Measurements from ENCODE around the gene ABHD15.

ABHD15 gene

DNA sequence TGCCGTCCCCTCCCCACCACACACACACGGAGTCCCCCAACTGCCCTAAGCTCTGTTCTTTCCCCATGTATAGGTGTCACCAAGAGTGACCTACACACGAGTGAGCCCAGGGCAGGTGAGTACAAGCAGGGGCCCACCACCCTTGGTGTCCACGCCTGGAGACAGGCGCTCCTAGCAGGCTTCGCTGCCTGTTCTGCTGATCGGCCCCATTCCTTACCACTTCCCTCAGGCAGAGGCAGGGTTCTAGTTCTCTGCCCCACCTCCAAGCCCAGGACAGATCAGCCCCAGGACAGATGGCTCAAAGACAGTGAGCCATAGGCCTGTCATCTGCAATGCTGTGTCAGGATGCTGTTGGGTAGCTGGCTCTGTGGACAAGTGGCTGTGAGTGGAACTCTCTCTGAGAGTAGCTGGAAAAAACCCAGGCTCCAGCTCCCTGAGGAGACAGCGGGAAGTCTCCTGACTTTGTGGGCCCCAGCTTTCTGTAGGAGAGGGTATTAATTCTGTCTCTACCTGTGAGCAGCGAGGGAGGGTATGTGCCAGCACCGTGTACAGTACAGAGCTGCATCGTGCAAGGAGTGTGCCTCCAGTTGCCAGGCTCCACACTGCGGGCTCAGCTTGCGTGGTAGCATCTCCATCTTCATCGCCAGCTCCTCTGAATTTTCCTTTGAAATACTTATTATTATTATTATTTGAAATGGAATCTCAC, 2.6 kb upstream of the ABHD15 start:
- no peaks in the 10 kb centered on the region for H3K9me3 ChIP-seq (ENCODE audit: control insufficient read depth, low read depth, low read length)
- no peaks in the 10 kb centered on the region for H3K36me3 ChIP-seq (ENCODE audit: control insufficient read depth, low read depth, low read length)
- H3K4me3 ChIP-seq (ENCODE audit: low read length): peak overlapping the region; percentile 78
- H3K9ac ChIP-seq (ENCODE audit: low read length): peak overlapping the region; percentile 58
- H3K27me3 ChIP-seq (ENCODE audit: control insufficient read depth, insufficient read depth, low read length): peaks cover 57% of the 10 kb centered on the region
- H3K4me1 ChIP-seq (ENCODE audit: control insufficient read depth, low read depth, low read length): peaks cover 9% of the 10 kb centered on the region
- no peak overlapping the region for H3K27ac ChIP-seq (ENCODE audit: low read length)

- Histone ChIP-seq H3K36me3 (ENCODE audit: control insufficient read depth, low read depth, low read length) (no peaks in the 10 kb centered on the region), H3K9ac (ENCODE audit: low read length) (peak within 1 kb of the TSS; percentile 58), H3K4me3 (ENCODE audit: low read length) (peak within 1 kb of the TSS; percentile 78), H3K4me1 (ENCODE audit: control insufficient read depth, low read depth, low read length) (peaks cover 9% of the 10 kb centered on the region), H3K27ac (ENCODE audit: low read length) (no peak within 1 kb of the TSS), H3K9me3 (ENCODE audit: control insufficient read depth, low read depth, low read length) (no peaks in the 10 kb centered on the region), H3K27me3 (ENCODE audit: control insufficient read depth, insufficient read depth, low read length) (peaks cover 63% of the 10 kb centered on the region)
These were observed 1.8 kb upstream of the ABHD15 start, which contains the start of gene TP53I13 for GRCh38 chr17:29568331-29569244. Gene TP53I13, plus strand, starts transcription at chr17:29568701. Its CDS starts 58 bp downstream, at chr17:29568759.

GRCh38 chr17:29567554-29568330, 905 bp upstream of the ABHD15 start:
- H3K27ac ChIP-seq (ENCODE audit: low read length): no peak overlapping the region
- H3K27me3 ChIP-seq (ENCODE audit: control insufficient read depth, insufficient read depth, low read length): peaks cover 63% of the 10 kb centered on the region
- H3K9ac ChIP-seq (ENCODE audit: low read length): peak overlapping the region; percentile 48
- peak overlapping the region; percentile 75 for H3K4me3 ChIP-seq (ENCODE audit: low read length)
- H3K36me3 ChIP-seq (ENCODE audit: control insufficient read depth, low read depth, low read length): no peaks in the 10 kb centered on the region
- peaks cover 9% of the 10 kb centered on the region for H3K4me1 ChIP-seq (ENCODE audit: control insufficient read depth, low read depth, low read length)
- H3K9me3 ChIP-seq (ENCODE audit: control insufficient read depth, low read depth, low read length): no peaks in the 10 kb centered on the region

GRCh38 chr17:29567304-29567553, 392 bp upstream of the ABHD15 start:
- Histone ChIP-seq H3K36me3 (ENCODE audit: control insufficient read depth, low read depth, low read length) (no peaks in the 10 kb centered on the region), H3K4me3 (ENCODE audit: low read length) (peak overlapping the region; percentile 75), H3K27me3 (ENCODE audit: control insufficient read depth, insufficient read depth, low read length) (peaks cover 61% of the 10 kb centered on the region), H3K27ac (ENCODE audit: low read length) (no peak overlapping the region), H3K9me3 (ENCODE audit: control insufficient read depth, low read depth, low read length) (no peaks in the 10 kb centered on the region), H3K9ac (ENCODE audit: low read length) (no peak overlapping the region), H3K4me1 (ENCODE audit: control insufficient read depth, low read depth, low read length) (peaks cover 9% of the 10 kb centered on the region)

DNA sequence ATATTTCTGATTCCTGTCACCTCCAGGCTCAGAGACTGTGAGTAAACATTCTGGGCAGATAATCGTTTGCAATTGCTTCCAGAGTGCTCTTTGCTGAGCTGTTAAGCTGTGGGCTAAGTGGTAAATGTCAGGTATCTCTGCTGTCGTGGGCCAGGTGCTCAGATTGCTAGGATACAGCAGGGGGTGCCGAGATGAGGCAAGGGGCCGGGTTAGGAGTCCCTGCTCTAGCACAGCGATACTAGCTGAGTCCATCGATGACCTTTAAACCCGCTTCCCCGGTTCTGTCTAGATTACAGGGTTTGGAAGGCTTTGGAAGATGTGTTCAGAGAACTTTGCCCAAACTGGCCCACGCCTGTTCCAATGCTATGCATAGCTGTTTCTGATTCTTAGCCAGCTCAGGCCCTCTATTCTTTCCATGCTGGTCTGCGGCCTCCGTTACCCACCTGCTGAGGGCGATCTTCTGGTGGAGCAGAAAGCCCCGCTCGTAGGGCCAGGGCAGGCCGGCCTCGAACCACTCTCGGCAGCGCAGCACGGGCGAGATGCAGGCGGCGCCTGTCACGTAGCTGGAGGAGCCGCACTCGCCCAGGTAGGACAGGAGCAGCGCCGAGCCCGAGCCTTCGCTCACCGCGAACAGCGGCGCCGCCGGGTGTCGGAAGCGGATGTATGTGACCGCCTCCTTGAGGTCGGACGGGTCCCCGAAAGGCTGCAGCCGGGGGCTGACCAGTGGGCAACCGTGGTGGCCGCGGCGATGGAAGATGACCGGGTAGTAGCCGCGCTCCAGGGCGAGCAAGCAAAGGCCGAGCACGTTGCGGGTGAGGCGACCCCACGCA, 979 bp downstream of the ABHD15 start:
- peak overlapping the region; percentile 44 for H3K4me3 ChIP-seq (ENCODE audit: low read length)
- peaks cover 9% of the 10 kb centered on the region for H3K4me1 ChIP-seq (ENCODE audit: control insufficient read depth, low read depth, low read length)
- no peaks in the 10 kb centered on the region for H3K9me3 ChIP-seq (ENCODE audit: control insufficient read depth, low read depth, low read length)
- no peak overlapping the region for H3K27ac ChIP-seq (ENCODE audit: low read length)
- peaks cover 52% of the 10 kb centered on the region for H3K27me3 ChIP-seq (ENCODE audit: control insufficient read depth, insufficient read depth, low read length)
- H3K9ac ChIP-seq (ENCODE audit: low read length): no peak overlapping the region
- no peaks in the 10 kb centered on the region for H3K36me3 ChIP-seq (ENCODE audit: control insufficient read depth, low read depth, low read length)

DNA sequence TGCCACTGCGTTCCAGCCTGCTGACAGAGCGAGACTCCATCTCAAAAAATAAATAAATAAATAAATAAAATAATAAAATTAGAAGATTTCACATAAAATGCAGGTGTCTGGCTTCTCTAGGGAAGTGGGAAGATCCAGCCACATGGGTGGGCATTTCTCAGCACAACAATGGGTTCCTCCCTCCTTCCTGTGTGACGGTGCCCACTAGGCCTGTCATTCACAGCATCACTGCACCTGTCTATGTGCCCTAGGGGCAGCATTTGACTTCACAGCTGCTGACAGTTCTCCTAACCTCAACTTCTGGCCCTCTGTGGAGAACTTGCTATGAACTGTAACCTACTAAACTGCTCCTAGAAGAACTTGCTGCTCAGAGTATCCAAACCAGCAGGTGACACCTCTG, 3.0 kb downstream of the ABHD15 start:
- no peak overlapping the region for H3K4me3 ChIP-seq (ENCODE audit: low read length)
- H3K9me3 ChIP-seq (ENCODE audit: control insufficient read depth, low read depth, low read length): no peaks in the 10 kb centered on the region
- H3K36me3 ChIP-seq (ENCODE audit: control insufficient read depth, low read depth, low read length): no peaks in the 10 kb centered on the region
- H3K27ac ChIP-seq (ENCODE audit: low read length): no peak overlapping the region
- peaks cover 44% of the 10 kb centered on the region for H3K27me3 ChIP-seq (ENCODE audit: control insufficient read depth, insufficient read depth, low read length)
- peaks cover 6% of the 10 kb centered on the region for H3K4me1 ChIP-seq (ENCODE audit: control insufficient read depth, low read depth, low read length)
- H3K9ac ChIP-seq (ENCODE audit: low read length): no peak overlapping the region

DNA sequence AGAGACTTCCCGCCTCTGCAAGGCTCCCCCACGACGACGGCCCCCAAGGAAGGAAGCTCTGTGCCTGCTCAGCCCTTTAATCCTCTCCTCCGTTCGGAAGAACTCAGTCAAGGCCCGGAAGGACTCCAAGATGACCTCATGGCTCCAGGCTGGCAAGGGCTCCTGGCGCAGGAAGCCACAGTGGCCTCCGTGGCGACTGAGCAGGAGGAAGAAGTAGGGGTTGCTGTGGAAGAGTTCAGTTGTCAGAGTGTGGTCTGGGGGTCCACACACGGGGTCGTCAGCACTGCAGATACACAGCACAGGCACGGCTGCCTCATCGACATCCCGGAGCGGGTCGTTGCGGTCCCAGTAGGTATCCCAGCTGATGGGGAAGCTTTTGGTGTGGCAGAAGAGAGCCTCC, 4.2 kb downstream of the ABHD15 start:
- no peak overlapping the region for H3K9ac ChIP-seq (ENCODE audit: low read length)
- H3K4me3 ChIP-seq (ENCODE audit: low read length): no peak overlapping the region
- peaks cover 37% of the 10 kb centered on the region for H3K27me3 ChIP-seq (ENCODE audit: control insufficient read depth, insufficient read depth, low read length)
- H3K4me1 ChIP-seq (ENCODE audit: control insufficient read depth, low read depth, low read length): peaks cover 6% of the 10 kb centered on the region
- no peaks in the 10 kb centered on the region for H3K9me3 ChIP-seq (ENCODE audit: control insufficient read depth, low read depth, low read length)
- H3K27ac ChIP-seq (ENCODE audit: low read length): no peak overlapping the region
- no peaks in the 10 kb centered on the region for H3K36me3 ChIP-seq (ENCODE audit: control insufficient read depth, low read depth, low read length)

DNA sequence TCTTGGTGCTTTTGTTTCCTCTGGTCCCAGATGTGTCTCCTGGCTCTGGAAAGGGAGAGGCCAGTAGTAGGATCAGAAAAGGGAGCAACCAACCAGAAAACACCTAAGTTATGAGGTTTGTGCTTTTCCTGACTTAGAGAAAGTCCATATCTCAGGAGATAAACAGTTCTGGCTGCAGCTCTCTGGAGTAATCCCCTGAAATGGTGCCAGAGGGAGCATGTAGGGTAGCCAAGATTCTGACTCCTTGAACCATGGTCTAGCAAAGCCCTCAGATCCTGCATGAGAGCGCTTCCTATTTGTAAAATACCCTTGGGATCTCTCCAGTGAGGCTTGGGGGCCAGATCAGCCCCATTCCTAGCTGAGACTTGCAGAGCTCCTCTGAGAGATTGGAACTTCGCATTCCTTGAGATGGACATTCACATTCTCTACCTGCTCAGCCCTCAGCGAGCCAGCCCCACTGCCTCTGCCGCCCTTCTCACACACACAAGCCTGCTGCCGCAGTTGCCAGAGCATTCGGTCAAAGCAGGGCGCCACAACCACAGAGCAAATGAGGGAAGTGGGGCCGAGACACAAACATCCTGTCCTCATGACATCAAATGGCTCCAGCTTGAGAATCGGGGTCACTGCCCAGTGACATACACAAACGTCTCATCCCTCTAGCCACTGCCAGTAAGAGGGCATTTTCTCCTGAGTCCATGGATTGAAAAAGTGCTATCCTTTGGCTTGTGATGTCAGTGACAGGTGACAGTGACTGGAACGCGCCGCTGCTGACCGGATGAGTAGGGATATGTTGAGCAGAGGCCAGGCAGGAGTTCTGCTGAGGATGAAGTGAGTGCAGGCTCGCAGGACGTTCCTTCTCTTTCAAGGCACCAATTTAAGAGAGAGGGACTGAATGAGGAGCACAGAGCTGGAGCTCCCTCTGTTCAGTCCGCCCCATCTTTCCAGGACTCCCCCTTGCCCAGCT, 5.0 kb downstream of the ABHD15 start:
- Histone ChIP-seq H3K4me3 (ENCODE audit: low read length) (no peak overlapping the region), H3K4me1 (ENCODE audit: control insufficient read depth, low read depth, low read length) (peaks cover 6% of the 10 kb centered on the region), H3K36me3 (ENCODE audit: control insufficient read depth, low read depth, low read length) (no peaks in the 10 kb centered on the region), H3K27ac (ENCODE audit: low read length) (no peak overlapping the region), H3K9ac (ENCODE audit: low read length) (no peak overlapping the region), H3K27me3 (ENCODE audit: control insufficient read depth, insufficient read depth, low read length) (peaks cover 30% of the 10 kb centered on the region), H3K9me3 (ENCODE audit: control insufficient read depth, low read depth, low read length) (no peaks in the 10 kb centered on the region)

DNA sequence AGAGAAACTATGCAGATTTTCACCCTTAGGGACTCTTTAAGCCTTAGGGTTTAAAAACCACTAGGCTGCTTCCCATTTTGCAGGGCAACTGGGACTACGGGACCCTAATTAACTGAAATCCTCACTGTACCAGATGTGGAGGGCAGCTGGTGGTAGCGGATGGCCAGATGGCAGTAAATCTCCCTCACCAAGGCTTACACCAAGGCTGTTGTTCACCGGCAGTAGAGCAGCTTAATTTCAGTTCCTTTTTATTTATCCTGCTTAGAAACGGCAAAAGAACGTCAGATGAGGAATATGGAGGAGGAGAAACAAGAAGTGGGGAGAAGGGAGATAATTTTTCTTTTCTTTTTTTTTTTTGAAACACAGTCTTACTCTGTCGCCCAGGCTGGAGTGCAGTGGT, 6.5 kb downstream of the ABHD15 start:
- H3K27ac ChIP-seq (ENCODE audit: low read length): no peak overlapping the region

GRCh38 chr17:29559640-29560039, 7.2 kb downstream of the ABHD15 start:
- no peaks in the 10 kb centered on the region for H3K9me3 ChIP-seq (ENCODE audit: control insufficient read depth, low read depth, low read length)
- no peak overlapping the region for H3K4me3 ChIP-seq (ENCODE audit: low read length)
- H3K27ac ChIP-seq (ENCODE audit: low read length): no peak overlapping the region
- peaks cover 8% of the 10 kb centered on the region for H3K27me3 ChIP-seq (ENCODE audit: control insufficient read depth, insufficient read depth, low read length)
- no peaks in the 10 kb centered on the region for H3K36me3 ChIP-seq (ENCODE audit: control insufficient read depth, low read depth, low read length)
- H3K4me1 ChIP-seq (ENCODE audit: control insufficient read depth, low read depth, low read length): no peaks in the 10 kb centered on the region
- H3K9ac ChIP-seq (ENCODE audit: low read length): no peak overlapping the region

More for the DNA sequence above, 6.5 kb downstream of the ABHD15 start:
- H3K27me3 ChIP-seq (ENCODE audit: control insufficient read depth, insufficient read depth, low read length): peaks cover 15% of the 10 kb centered on the region
- H3K4me1 ChIP-seq (ENCODE audit: control insufficient read depth, low read depth, low read length): no peaks in the 10 kb centered on the region
- H3K9ac ChIP-seq (ENCODE audit: low read length): no peak overlapping the region
- H3K4me3 ChIP-seq (ENCODE audit: low read length): no peak overlapping the region
- H3K36me3 ChIP-seq (ENCODE audit: control insufficient read depth, low read depth, low read length): no peaks in the 10 kb centered on the region
- no peaks in the 10 kb centered on the region for H3K9me3 ChIP-seq (ENCODE audit: control insufficient read depth, low read depth, low read length)
